ENCODE measurements around the gene KCNQ1.

DNA sequence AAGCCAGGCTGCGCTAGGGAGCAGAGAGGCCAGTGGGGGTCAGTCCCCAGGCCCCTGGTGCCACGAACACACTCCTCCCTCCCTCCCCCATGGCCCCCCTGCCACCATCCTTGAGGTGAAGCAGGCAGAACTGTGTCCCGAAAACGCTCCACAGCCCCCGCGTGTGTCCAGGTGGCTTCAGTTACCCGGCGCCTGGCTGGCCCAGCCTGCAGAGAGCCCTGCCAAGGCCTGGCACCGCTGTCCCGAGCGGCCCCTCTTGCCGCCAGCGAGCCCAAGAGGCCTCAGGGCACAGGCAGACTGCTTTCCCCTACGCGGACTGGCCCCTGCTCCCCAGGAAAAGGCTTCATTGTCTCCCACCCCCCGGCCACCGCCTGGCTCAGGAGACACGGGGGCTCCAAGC, 413.1 kb downstream of the KCNQ1 start:
- TF ChIP-seq SMC3 (conservative IDR thresholded peaks at IDR 0.05; ENCODE audit: insufficient read depth, low read depth, low read length) (no peak), JUN (IDR thresholded peaks at IDR 0.05; ENCODE audit: borderline replicate concordance, low read depth, low read length) (no peak), JUN (CRISPR knock-in tag; IDR thresholded peaks at IDR 0.05; ENCODE audit: borderline replicate concordance) (no peak), SAP30 (IDR thresholded peaks at IDR 0.05; ENCODE audit: borderline replicate concordance, insufficient read depth, low read depth, low read length, poor library complexity, severe bottlenecking) (no peak), PHTF2 (CRISPR knock-in tag; IDR thresholded peaks at IDR 0.05) (no peak), CXXC5 (CRISPR knock-in tag; IDR thresholded peaks at IDR 0.05) (no peak), RAD21 (CRISPR knock-in tag; conservative IDR thresholded peaks at IDR 0.05 in 1 of 2, IDR thresholded peaks at IDR 0.05 in 1 of 2) (no peak), SAFB2 (IDR thresholded peaks at IDR 0.05; ENCODE audit: borderline replicate concordance, low read depth, low read length, severe bottlenecking) (no peak), RBM22 (IDR thresholded peaks at IDR 0.05; ENCODE audit: low read depth, low read length, poor library complexity, severe bottlenecking) (no peak), GABPA (tag; conservative IDR thresholded peaks at IDR 0.05; ENCODE audit: low read depth) (no peak), NR2F6 (CRISPR knock-in tag; IDR thresholded peaks at IDR 0.05) (no peak), NR2C2 (CRISPR knock-in tag; IDR thresholded peaks at IDR 0.05) (no peak), NR2C2 (tag; IDR thresholded peaks at IDR 0.05) (no peak), TAF1 (IDR thresholded peaks at IDR 0.05; ENCODE audit: control insufficient read depth, extremely low read depth, insufficient read depth, low read length, severe bottlenecking) (no peak), POLR2A (conservative IDR thresholded peaks at IDR 0.05) (no peak)
- TF ChIP-seq, protein P1, sequence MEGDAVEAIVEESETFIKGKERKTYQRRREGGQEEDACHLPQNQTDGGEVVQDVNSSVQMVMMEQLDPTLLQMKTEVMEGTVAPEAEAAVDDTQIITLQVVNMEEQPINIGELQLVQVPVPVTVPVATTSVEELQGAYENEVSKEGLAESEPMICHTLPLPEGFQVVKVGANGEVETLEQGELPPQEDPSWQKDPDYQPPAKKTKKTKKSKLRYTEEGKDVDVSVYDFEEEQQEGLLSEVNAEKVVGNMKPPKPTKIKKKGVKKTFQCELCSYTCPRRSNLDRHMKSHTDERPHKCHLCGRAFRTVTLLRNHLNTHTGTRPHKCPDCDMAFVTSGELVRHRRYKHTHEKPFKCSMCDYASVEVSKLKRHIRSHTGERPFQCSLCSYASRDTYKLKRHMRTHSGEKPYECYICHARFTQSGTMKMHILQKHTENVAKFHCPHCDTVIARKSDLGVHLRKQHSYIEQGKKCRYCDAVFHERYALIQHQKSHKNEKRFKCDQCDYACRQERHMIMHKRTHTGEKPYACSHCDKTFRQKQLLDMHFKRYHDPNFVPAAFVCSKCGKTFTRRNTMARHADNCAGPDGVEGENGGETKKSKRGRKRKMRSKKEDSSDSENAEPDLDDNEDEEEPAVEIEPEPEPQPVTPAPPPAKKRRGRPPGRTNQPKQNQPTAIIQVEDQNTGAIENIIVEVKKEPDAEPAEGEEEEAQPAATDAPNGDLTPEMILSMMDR (IDR thresholded peaks at IDR 0.05 in 2 of 3, conservative IDR thresholded peaks at IDR 0.05 in 1 of 3; ENCODE audit: insufficient read depth in 2 of 3, low read depth in 1 of 3, low read length in 3 of 3) = no peak
